Globus pallidus (tissue), 1 donor: Measurements from ENCODE around the gene ALKBH6.
"Not testable (repeated sequence)": the region's sequence is repeated elsewhere in the genome, so short reads cannot be mapped to it uniquely, and the experiment has no call there.

Experiments
- DNase-seq: peaks from one replicate; pipeline ENCODE4 v3.0.0-alpha.2; 2015; ENCODE audit warnings: low spot score

ALKBH6 gene

GRCh38 chr19:35992907-35993765 lies 20.9 kb downstream of the ALKBH6 start:
- DNase-seq = no peak

- DNase-seq = no peak
Observed at GRCh38 chr19:35991731-35992450, 22.1 kb downstream of the ALKBH6 start.

GRCh38 chr19:35990771-35991730 lies 23.0 kb downstream of the ALKBH6 start:
- DNase-seq = no peak

- no peak for DNase-seq
Observed at GRCh38 chr19:35990156-35990555, 23.9 kb downstream of the ALKBH6 start.

GRCh38 chr19:35988824-35989223 lies 25.2 kb downstream of the ALKBH6 start:
- DNase-seq = no peak

- no peak for DNase-seq
Observed at GRCh38 chr19:35987571-35987896, 26.5 kb downstream of the ALKBH6 start.

- DNase-seq = no peak
Observed at GRCh38 chr19:35986664-35987570, 27.1 kb downstream of the ALKBH6 start.

- DNase-seq = no peak
Observed at GRCh38 chr19:35986111-35986510, 27.9 kb downstream of the ALKBH6 start.

- no peak for DNase-seq
Observed at GRCh38 chr19:35983177-35983576, 30.8 kb downstream of the ALKBH6 start.

- not testable (repeated sequence) for DNase-seq
Observed at GRCh38 chr19:35980997-35981396, 33.0 kb downstream of the ALKBH6 start.

GRCh38 chr19:35978832-35979365 lies 35.1 kb downstream of the ALKBH6 start:
- no peak for DNase-seq

- no peak for DNase-seq
Observed at GRCh38 chr19:35978271-35978670, 35.7 kb downstream of the ALKBH6 start.

- DNase-seq = no peak
Observed at GRCh38 chr19:35977446-35978222, 36.4 kb downstream of the ALKBH6 start.

- DNase-seq = no peak
Observed at GRCh38 chr19:35975608-35976214, 38.3 kb downstream of the ALKBH6 start.

- no peak for DNase-seq
Observed at GRCh38 chr19:35973487-35973886, 40.5 kb downstream of the ALKBH6 start.

GRCh38 chr19:35966771-35967170 lies 47.2 kb downstream of the ALKBH6 start:
- DNase-seq = no peak

- no peak for DNase-seq
Observed at GRCh38 chr19:35963514-35963913, 50.5 kb downstream of the ALKBH6 start.

GRCh38 chr19:35960432-35960972 lies 53.5 kb downstream of the ALKBH6 start:
- DNase-seq = no peak

- DNase-seq = no peak
Observed at GRCh38 chr19:35959968-35960320, 54.1 kb downstream of the ALKBH6 start.
